Right ventricle myocardium superior (tissue), 1 donor: Measurements from ENCODE around the gene SLC35E2B. TPM values are rescaled to one million over a fixed set of nuclear protein-coding genes. Genes with fewer than 3 reads are reported as not detected.
A peak's percentile ranks its signal among the peaks of the same experiment; 100 is the strongest.

ENCODE experiments used
- ATAC-seq: fragments of 200-7000 bp; cut with Tn5 transposase; one replicate; pipeline ENCODE4 v1.9.1; 2020; ENCODE audit warnings: mild to moderate bottlenecking; ENCODE audit not compliant: poor library complexity
- DNase-seq: peaks from one replicate; pipeline ENCODE4 v3.0.0-alpha.2; 2020
- intact Hi-C: fragments of 100-400 bp; cut with DNase I; formaldehyde crosslinking; loops from one replicate; pipeline ENCODE4 v1.11.2; 2022
- total RNA-seq: library from RNA; stranded (reverse); fragmentation: NEBNext Ultra II Directional; extraction: Animal tissue kit (Norgen Biotek cat#: 25700); gene quantifications from one replicate; pipeline ENCODE4 v1.2.1, GENCODE V29; 2021
- donor health status: DM: no; HTN: yes; CAD: no; lungs with severe emphysema.

SLC35E2B gene
- total RNA-seq, 1 donor from 2014 or later = 20.4 TPM

- DNase-seq (peak; percentile 45), ATAC-seq (no peak)
- intact Hi-C loops = no loop called here
These were observed 71.2 kb downstream of the SLC35E2B start for GRCh38 chr1:1621173-1622009.

GRCh38 chr1:1620433-1621139 lies 72.0 kb downstream of the SLC35E2B start:
- intact Hi-C loops = no loop called here
- ATAC-seq (no peak), DNase-seq (peak; percentile 39)

GRCh38 chr1:1619917-1620361 lies 72.7 kb downstream of the SLC35E2B start:
- intact Hi-C loops = loop anchor here (5.0 kb wide), 1 partner anchor 47 kb away; no protein-coding TSS in a partner anchor
- DNase-seq (peak; percentile 75), ATAC-seq (peak; percentile 28)

- peak; percentile 40 for DNase-seq
- intact Hi-C loops = loop anchor here (5.0 kb wide), 1 partner anchor 49 kb away; no protein-coding TSS in a partner anchor
These were observed 74.1 kb downstream of the SLC35E2B start for GRCh38 chr1:1618396-1619068.

GRCh38 chr1:1617925-1618324 lies 74.7 kb downstream of the SLC35E2B start:
- DNase-seq (peak; percentile 36), ATAC-seq (no peak)
- intact Hi-C loops = loop anchor here (5.0 kb wide), 1 partner anchor 49 kb away; no protein-coding TSS in a partner anchor

More at GRCh38 chr1:1618396-1619068, 74.1 kb downstream of the SLC35E2B start:
- no peak for ATAC-seq

GRCh38 chr1:1617516-1617915 lies 75.1 kb downstream of the SLC35E2B start:
- ATAC-seq (no peak), DNase-seq (peak; percentile 23)
- intact Hi-C loops = loop anchor here (5.0 kb wide), 1 partner anchor 50 kb away; no protein-coding TSS in a partner anchor

GRCh38 chr1:1616838-1617237 lies 75.8 kb downstream of the SLC35E2B start:
- intact Hi-C loops = loop anchor here (5.0 kb wide), 1 partner anchor 50 kb away; no protein-coding TSS in a partner anchor
- no peak for ATAC-seq

GRCh38 chr1:1616045-1616790 lies 76.4 kb downstream of the SLC35E2B start:
- intact Hi-C loops = loop anchor here (5.0 kb wide), 1 partner anchor 51 kb away; no protein-coding TSS in a partner anchor
- DNase-seq (peak; percentile 71), ATAC-seq (peak; percentile 4)

More at GRCh38 chr1:1616838-1617237, 75.8 kb downstream of the SLC35E2B start:
- peak; percentile 47 for DNase-seq

- peak; percentile 96 for ATAC-seq
- DNase-seq = peak; percentile 97
- intact Hi-C loops = loop anchor here (5.0 kb wide), 1 partner anchor 52 kb away; no protein-coding TSS in a partner anchor
These were observed 77.1 kb downstream of the SLC35E2B start, which contains the start of gene MIB2 for GRCh38 chr1:1615256-1616044. MIB2 (plus strand) TSS chr1:1615500; CDS start chr1:1623453, 7,953 bp downstream.

GRCh38 chr1:1614954-1615255 lies 77.7 kb downstream of the SLC35E2B start:
- intact Hi-C loops = loop anchor here (5.0 kb wide), 1 partner anchor 52 kb away; no protein-coding TSS in a partner anchor
- no peak for DNase-seq
- ATAC-seq = no peak

- peak; percentile 1 for ATAC-seq
- peak; percentile 53 for DNase-seq
- intact Hi-C loops = no loop called here
These were observed 78.2 kb downstream of the SLC35E2B start for GRCh38 chr1:1614204-1614953.

GRCh38 chr1:1613509-1614082 lies 79.0 kb downstream of the SLC35E2B start:
- ATAC-seq = no peak
- intact Hi-C loops = no loop called here
- DNase-seq = peak; percentile 3

GRCh38 chr1:1612104-1612400 lies 80.5 kb downstream of the SLC35E2B start:
- intact Hi-C loops = no loop called here
- DNase-seq (no peak), ATAC-seq (no peak)

- ATAC-seq (no peak), DNase-seq (peak; percentile 13)
- intact Hi-C loops = no loop called here
These were observed 81.8 kb downstream of the SLC35E2B start for GRCh38 chr1:1610796-1611195.

GRCh38 chr1:1609822-1610485 lies 82.6 kb downstream of the SLC35E2B start:
- intact Hi-C loops = no loop called here
- ATAC-seq = no peak
- peak; percentile 8 for DNase-seq
